Heart left ventricle (tissue), 16 donors: ENCODE results near the gene SUPT4H1. TPM values are rescaled to one million over a fixed set of nuclear protein-coding genes. Genes with fewer than 3 reads are reported as not detected.

Experiments
- ATAC-seq, 4 donors: fragments of 200-7000 bp; cut with Tn5 transposase; one replicate each; pipeline ENCODE4 v1.9.1; 2020 to 2022; ENCODE audit warnings: moderate library complexity in 4 of 4, mild to moderate bottlenecking in 3 of 4, moderate number of reproducible peaks in 1 of 4
- DNase-seq, 5 donors: peaks; one replicate each; pipeline ENCODE4 v3.0.0-alpha.2; 2020
- H3K27ac ChIP-seq, 12 donors: fragments of 200-600 bp; sonication (generic) in 4 of 12; one replicate each; pipeline versions ENCODE4 v1.5.0 to v1.8.0; 2016 to 2022; ENCODE audit warnings: mild to moderate bottlenecking in 2 of 12
- H3K27me3 ChIP-seq, 9 donors: fragments of 200-600 bp; sonication (generic) in 2 of 9; one replicate each; pipeline versions ENCODE4 v1.5.1 to v1.8.0; 2016 to 2022; ENCODE audit warnings: mild to moderate bottlenecking in 3 of 9
- H3K36me3 ChIP-seq, 9 donors: fragments of 200-600 bp; sonication (generic) in 2 of 9; one replicate each; pipeline versions ENCODE4 v1.5.0 to v1.8.0; 2018 to 2022; ENCODE audit warnings: mild to moderate bottlenecking in 2 of 9
- H3K4me1 ChIP-seq, 12 donors: fragments of 200-600 bp; sonication (generic) in 4 of 12; one replicate each; pipeline versions ENCODE4 v1.5.0 to v1.8.0; 2016 to 2022; ENCODE audit warnings: mild to moderate bottlenecking in 3 of 12
- H3K4me3 ChIP-seq, 12 donors: fragments of 200-600 bp; sonication (generic) in 4 of 12; one replicate each; pipeline versions ENCODE4 v1.5.0 to v1.8.0; 2017 to 2022; ENCODE audit warnings: mild to moderate bottlenecking in 9 of 12, moderate library complexity in 4 of 12
- H3K9me3 ChIP-seq, 12 donors: fragments of 200-600 bp; sonication (generic) in 4 of 12; one replicate each; pipeline versions ENCODE4 v1.5.0 to v1.8.0; 2016 to 2022; ENCODE audit warnings: mild to moderate bottlenecking in 1 of 12
- POLR2A ChIP-seq, 2 donors: fragments of 450-650 bp; IDR thresholded peaks; one replicate each; pipeline ENCODE4 v1.6.1; 2017; ENCODE audit warnings: antibody characterized with exemption in 2 of 2, mild to moderate bottlenecking in 2 of 2, moderate library complexity in 2 of 2
- WGBS, 4 donors: extraction: QIAGEN DNeasy Blood & Tissue Kit in 2 of 4; methylation state at CpG; one replicate each; pipeline versions ENCODE4 v1.1.5 to v1.1.7; 2013 to 2018; 5-methylcytosine and 5-hydroxymethylcytosine counted together
- intact Hi-C, 10 donors: fragments of 100-400 bp; cut with DNase I; formaldehyde crosslinking; loops; one replicate each; pipeline versions ENCODE4 v1.11.1 to v1.14.2; 2022
- polyA plus RNA-seq, 2 donors: library from polyadenylated mRNA; stranded (reverse); fragments of 200-250 nt; gene quantifications; one replicate each; pipeline ENCODE4 v1.2.3, GENCODE V29; 2013
- total RNA-seq, 9 donors: library from RNA; depleted of rRNA in 2 of 9; stranded (reverse); fragments of >200 nt in 2 of 9; fragmentation: NEBNext Ultra II Directional in 3 of 9; extraction: Animal tissue kit (Norgen Biotek cat#: 25700) in 3 of 9; gene quantifications; one replicate each; pipeline versions ENCODE4 v1.1.0 to v1.2.4, GENCODE V29; 2016 to 2023
- TF ChIP-seq, protein P1 (sequence below), 12 donors: fragments of 200-600 bp; sonication (generic) in 4 of 12; IDR thresholded peaks; one replicate each; pipeline versions ENCODE4 v1.5.0 to v1.8.0; 2018 to 2022; ENCODE audit warnings: antibody characterized with exemption in 12 of 12, mild to moderate bottlenecking in 5 of 12
- donor health status: ischemic (EF 13 %, LVEDD 7.1; RV severe dilation, severe dysfunction).
- donor health status: healthy with polysubstance abuse.
- donor health status: DM: no; HTN: yes; CAD: no.
- donor health status: DM: no; HTN: no; CAD: no.
- donor health status: ischemic (EF 25% LVEDD 6.9; RV normal size, moderate dysfunction).
- donor health status: ischemic (EF 25% LVEDD 5.7; RV mildly dilated, moderate dysfunction).
- donor health status: healthy.
- donor health status: DM: yes; HTN: yes; CAD: no.
- donor health status: ischemic (EF 35%, LVEDD 5.7; RV mildly dilated, moderate dysfunction).
- donor health status: nonischemic (EF 11% LVEDD 7.7; RV severe dilation, severe dysfunction).
- donor health status: DM: yes; HTN: yes; CAD: no.
- donor health status: PGD.
- donor health status: ischemic (EF 29% LVEDD 5.4; RV normal size, mild dysfunction).
- donor health status: nonischemic (EF 23%, LVEDD 6.1; RV moderate dilation, normal function).

The SUPT4H1 gene
- total and polyA plus RNA-seq, 11 donors = 44.1 to 92.7 (median 58.0) TPM

DNA sequence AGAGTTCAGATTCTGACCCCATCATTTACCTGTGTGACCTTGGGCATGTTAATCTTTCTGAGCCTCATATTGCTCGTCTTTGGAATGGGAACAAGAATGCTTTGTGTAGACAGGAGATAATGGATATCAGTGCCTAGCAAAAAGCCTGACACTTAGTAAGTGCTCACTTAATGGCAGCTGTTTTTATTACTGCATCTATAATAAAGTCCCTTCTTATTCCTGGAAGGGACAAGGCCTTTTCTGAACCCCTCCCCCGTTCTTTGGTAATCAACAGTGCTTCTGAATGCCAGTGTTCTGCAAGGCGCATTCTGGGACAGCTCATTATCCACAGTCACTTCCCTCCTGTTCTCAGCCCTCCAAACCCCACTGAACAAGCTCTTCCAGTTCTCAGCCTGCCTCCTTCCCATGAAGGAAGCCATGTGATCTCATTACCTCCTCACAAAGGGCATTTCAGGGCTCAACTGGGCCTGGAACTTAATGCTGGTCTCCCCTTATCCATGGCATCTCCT lies 25.1 kb upstream of the SUPT4H1 start:
- intact Hi-C loops = loop anchor here in 1 of 10 donors (10.0 kb wide), 1 partner anchor 62 kb away; no protein-coding TSS in a partner anchor
- ATAC-seq (no peak), DNase-seq (no peak)
- Histone ChIP-seq H3K27me3 (no peaks in the 10 kb centered on the region), H3K9me3 (no peaks in the 10 kb centered on the region), H3K4me1 (peaks cover 0 to 17% (median 0%) of the 10 kb centered on the region in 12 donors), H3K36me3 (no peaks in the 10 kb centered on the region), H3K4me3 (no peak overlapping the region), H3K27ac (no peak overlapping the region)
- TF ChIP-seq, protein P1, sequence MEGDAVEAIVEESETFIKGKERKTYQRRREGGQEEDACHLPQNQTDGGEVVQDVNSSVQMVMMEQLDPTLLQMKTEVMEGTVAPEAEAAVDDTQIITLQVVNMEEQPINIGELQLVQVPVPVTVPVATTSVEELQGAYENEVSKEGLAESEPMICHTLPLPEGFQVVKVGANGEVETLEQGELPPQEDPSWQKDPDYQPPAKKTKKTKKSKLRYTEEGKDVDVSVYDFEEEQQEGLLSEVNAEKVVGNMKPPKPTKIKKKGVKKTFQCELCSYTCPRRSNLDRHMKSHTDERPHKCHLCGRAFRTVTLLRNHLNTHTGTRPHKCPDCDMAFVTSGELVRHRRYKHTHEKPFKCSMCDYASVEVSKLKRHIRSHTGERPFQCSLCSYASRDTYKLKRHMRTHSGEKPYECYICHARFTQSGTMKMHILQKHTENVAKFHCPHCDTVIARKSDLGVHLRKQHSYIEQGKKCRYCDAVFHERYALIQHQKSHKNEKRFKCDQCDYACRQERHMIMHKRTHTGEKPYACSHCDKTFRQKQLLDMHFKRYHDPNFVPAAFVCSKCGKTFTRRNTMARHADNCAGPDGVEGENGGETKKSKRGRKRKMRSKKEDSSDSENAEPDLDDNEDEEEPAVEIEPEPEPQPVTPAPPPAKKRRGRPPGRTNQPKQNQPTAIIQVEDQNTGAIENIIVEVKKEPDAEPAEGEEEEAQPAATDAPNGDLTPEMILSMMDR (IDR thresholded peaks at IDR 0.05) = no peak
- TF ChIP-seq POLR2A (IDR thresholded peaks at IDR 0.05) = no peak
- 67 to 78% (median 74%) methylated on average over 3 of the region's 3 CpGs for WGBS, 4 donors

DNA sequence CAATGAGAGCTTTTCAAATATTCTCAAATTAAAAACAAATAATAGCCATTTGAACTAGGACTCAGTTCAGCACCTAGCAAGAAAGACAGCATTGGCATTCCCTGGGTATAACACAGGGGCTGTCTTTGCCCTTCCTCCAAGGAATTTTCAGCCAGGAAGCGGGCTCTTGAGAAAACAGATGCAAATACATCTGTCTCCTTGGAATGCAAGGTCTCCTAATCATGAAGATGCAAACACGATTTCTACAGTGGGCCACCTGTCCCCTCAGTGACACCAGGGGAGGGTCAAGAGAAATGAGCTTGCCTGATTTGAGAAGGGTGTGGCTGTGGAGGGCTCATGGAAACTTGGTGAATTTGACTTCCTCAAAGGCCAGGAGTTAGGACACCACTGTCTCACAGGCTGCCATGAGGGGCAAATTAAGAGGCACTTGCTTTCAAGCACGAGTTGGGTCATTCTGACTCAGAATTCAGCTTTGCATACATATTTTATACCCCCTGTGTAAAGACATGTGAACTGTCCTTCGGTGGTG lies 24.5 kb upstream of the SUPT4H1 start:
- DNase-seq (no peak), ATAC-seq (no peak)
- Histone ChIP-seq H3K4me3 (no peak overlapping the region), H3K27me3 (no peaks in the 10 kb centered on the region), H3K27ac (no peak overlapping the region), H3K4me1 (peaks cover 0 to 11% (median 0%) of the 10 kb centered on the region in 12 donors), H3K36me3 (no peaks in the 10 kb centered on the region), H3K9me3 (no peaks in the 10 kb centered on the region)
- intact Hi-C loops = loop anchor here in 1 of 10 donors (10.0 kb wide), 1 partner anchor 62 kb away; no protein-coding TSS in a partner anchor
- WGBS, 4 donors = 66 to 74% (median 67%) methylated on average over 4 of the region's 4 CpGs
- TF ChIP-seq, protein P1 (IDR thresholded peaks at IDR 0.05) = no peak
- TF ChIP-seq POLR2A (IDR thresholded peaks at IDR 0.05) = no peak

DNA sequence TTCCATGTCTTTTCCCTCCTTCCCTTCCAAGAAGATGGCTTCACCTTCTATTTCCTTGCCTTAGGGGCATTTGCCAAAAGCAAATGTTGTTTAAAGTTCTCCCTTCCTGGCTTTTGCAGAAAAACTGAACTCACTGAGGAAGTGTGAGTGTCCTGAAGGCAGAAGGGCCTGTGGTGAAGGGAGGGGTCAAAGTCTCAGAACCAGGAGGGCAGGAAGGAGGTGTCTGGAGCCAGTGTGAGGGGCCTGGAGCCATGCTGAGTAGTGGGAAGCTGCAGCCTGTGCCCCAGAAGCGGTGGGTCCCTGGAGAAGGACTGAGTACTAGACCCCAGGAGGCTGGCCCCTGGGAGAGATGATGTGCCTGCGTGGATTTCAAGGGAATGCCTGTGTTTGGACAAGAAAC lies 23.8 kb upstream of the SUPT4H1 start:
- intact Hi-C loops = loop anchor here in 1 of 10 donors (10.0 kb wide), 1 partner anchor 61 kb away; no protein-coding TSS in a partner anchor
- 61 to 84% (median 74%) methylated on average over 2 of the region's 2 CpGs for WGBS, 4 donors

DNA sequence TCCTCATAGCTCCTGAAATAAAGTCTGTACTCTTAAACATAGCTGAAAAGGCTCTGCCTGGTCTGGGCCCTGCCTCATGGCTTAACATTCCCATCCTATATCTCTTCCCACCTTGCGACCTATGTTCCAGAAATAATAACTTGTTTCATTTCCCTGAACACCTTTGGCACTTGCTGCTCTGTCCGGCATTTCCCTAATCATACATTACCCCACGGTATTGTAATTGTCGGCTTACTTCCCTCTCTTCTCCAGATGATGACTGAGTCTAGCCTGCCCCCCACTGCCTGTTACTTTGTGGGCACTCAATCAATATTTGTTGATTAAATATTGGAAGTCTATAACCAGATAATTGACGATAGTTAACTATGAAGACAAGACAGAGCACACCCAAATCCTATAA lies 23.3 kb upstream of the SUPT4H1 start:
- no peaks in the 10 kb centered on the region for H3K9me3 ChIP-seq
- WGBS, 4 donors = 75 to 81% (median 78%) methylated on average over 5 of the region's 5 CpGs
- intact Hi-C loops = loop anchor here in 1 of 10 donors (10.0 kb wide), 1 partner anchor 60 kb away; no protein-coding TSS in a partner anchor
- no peak for TF ChIP-seq POLR2A (IDR thresholded peaks at IDR 0.05)
- TF ChIP-seq, protein P1 (IDR thresholded peaks at IDR 0.05) = no peak
- H3K27me3 ChIP-seq = no peaks in the 10 kb centered on the region
- no peak overlapping the region for H3K27ac ChIP-seq
- no peak overlapping the region for H3K4me3 ChIP-seq
- ATAC-seq (no peak), DNase-seq (no peak)
- H3K36me3 ChIP-seq = no peaks in the 10 kb centered on the region
- peaks cover 0 to 7% (median 0%) of the 10 kb centered on the region in 12 donors for H3K4me1 ChIP-seq

More for the DNA sequence above, 23.8 kb upstream of the SUPT4H1 start:
- Histone ChIP-seq H3K9me3 (no peaks in the 10 kb centered on the region), H3K27me3 (no peaks in the 10 kb centered on the region), H3K36me3 (no peaks in the 10 kb centered on the region), H3K27ac (no peak overlapping the region), H3K4me1 (peaks cover 0 to 7% (median 0%) of the 10 kb centered on the region in 12 donors), H3K4me3 (no peak overlapping the region)
- DNase-seq (no peak), ATAC-seq (no peak)
- no peak for TF ChIP-seq POLR2A (IDR thresholded peaks at IDR 0.05)
- TF ChIP-seq, protein P1 (IDR thresholded peaks at IDR 0.05) = no peak
